Forelimb muscle (tissue), 1 donor: ENCODE data around the gene GPC2. TPM values are rescaled to one million over a fixed set of nuclear protein-coding genes. Genes with fewer than 3 reads are reported as not detected.
A peak's percentile ranks its signal among the peaks of the same experiment; 100 is the strongest.

Experiments used
- DNase-seq: peaks from one replicate; pipeline ENCODE4 v3.0.0-alpha.2; 2013; ENCODE audit warnings: low read depth
- polyA plus RNA-seq: library from polyadenylated mRNA; unstranded; fragments of 120-200 nt; gene quantifications from one replicate; pipeline ENCODE4 v1.2.1, GENCODE V29; 2013; ENCODE audit not compliant: insufficient read length

The GPC2 gene
- polyA plus RNA-seq, 1 donor: 6.3 TPM

DNA sequence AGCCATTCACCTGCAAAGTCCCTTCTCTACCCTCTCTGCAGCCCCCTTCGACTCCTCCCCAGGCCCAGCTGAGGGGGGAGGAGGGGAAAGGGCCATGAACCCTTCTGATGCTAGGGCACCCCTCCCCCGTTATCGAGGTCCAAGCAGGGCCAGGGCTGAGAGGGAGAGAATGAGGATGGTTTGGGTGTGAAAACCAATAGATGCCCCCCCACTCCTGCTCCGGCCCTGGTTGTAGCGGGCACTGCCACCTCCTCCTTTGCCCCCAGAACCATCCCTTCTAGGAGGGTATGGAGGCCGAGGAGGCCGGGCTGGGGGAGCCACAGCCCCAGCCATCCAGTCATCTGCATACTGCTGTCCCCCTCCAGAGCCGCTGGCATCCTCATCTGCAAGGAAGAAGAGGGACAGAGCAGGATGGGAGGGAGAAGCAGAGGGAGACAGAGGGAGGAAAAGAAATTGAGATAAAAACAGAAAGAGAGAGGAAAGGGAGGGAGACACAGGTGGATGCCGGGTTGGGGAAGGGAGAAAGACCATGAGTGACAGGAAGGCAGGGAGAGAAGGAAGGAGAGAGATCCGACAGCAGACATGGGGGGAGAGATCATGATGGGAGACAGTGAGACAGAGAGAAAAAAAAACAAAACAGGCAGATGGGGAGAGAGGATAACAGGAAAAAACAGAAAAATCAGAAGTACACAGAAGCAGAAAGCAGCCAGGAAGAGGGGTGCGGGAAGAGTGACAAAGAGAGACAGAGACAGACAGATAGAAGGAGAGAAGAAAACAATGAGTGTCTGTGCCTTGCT lies 6.9 kb downstream of the GPC2 start:
- DNase-seq: no peak

DNA sequence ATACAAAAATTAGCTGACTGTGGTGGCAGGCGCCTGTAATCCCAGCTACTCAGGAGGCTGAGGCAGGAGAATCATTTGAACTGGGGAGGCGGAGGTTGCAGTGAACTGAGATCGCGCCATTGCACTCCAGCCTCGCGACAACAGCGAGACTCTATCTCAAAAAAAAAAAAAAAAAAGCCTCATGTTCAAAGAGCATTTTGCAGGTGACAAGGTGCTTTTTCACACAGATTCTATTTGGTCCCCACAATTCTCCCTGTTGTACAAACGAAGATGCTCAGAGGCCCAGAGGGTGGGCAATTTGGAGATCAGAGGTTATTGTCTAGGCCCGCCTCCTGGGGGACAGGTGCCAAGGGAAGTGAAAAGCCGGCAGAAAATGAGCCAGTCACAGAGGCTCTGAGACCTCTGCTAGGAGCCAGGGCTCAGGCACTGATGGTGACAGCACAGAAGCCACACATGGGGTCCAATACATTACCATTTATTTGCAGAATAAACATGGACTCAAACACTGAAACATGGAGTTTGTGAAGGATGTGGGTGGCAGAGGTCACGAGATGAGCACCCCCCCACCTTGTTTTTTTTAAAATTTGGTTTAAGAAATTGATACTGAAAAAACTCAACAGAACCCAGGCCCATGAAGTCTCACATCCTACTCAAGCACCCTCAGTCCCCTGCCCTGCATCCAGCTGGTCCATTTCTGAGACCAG lies 7.9 kb downstream of the GPC2 start:
- no peak for DNase-seq

DNA sequence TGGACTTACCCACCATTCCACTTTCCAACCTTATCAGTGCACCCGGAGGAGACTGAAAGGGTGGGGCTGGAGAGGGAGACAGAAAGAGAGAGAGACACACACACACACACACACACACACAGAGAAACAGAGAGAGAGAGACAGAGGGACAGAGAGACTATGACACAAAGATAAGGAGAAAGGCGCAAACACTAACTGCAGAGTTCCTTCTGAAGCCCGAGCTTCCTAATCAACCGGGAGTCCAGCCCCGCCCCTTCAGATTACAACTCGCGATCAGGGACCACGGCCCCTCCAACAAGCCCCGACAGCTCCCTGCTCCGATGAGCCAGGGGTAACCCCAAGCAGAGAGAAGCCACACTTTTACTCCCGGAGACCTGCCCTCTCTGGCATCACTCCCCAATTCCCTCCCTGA lies 9.3 kb downstream of the GPC2 start:
- no peak for DNase-seq

DNA sequence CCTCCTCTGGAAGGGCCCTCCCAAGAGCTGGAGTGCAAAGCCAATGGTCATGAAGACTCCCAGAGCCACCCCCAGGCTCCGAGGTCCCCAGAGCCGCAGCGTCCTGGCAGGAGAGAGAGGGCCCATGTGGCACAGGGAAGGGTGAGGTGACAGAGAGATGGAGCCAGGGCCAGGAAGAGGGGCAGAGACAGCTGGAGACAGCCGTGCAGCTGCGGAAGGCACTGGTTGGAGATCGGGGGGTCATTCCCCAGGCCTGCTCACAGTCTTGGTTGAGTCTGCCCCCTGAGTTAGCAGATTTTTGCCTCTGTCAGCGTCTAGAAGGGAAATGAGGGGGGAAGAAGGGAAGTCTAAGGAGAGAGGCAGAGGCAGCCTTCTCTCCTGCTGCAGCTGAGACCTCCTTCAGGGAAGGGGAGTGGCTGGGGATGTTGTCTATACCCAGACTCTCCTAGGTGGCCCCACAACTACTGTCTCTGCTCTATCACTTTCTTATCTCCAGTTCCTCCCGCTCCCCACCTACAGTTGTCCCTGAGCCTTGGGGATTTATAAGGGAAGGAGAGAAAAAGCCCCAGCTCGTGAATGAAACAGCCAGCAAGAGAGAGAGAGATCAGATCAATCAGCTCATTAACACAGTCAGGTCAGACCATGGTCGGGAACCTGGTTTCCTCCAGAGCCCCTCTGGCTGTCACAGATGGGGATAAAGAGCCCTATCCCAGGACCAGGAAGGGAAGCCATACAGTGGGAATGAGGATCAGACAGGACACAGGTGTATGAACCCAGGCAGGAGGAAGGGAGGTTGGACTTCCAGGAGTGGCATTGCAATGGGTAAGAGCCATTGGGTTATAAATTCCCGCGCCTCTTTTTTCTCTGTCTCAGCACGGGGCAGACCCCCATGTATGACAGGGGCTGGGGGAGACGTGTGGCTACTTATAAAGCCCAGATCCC lies 9.9 kb downstream of the GPC2 start:
- DNase-seq: no peak

DNA sequence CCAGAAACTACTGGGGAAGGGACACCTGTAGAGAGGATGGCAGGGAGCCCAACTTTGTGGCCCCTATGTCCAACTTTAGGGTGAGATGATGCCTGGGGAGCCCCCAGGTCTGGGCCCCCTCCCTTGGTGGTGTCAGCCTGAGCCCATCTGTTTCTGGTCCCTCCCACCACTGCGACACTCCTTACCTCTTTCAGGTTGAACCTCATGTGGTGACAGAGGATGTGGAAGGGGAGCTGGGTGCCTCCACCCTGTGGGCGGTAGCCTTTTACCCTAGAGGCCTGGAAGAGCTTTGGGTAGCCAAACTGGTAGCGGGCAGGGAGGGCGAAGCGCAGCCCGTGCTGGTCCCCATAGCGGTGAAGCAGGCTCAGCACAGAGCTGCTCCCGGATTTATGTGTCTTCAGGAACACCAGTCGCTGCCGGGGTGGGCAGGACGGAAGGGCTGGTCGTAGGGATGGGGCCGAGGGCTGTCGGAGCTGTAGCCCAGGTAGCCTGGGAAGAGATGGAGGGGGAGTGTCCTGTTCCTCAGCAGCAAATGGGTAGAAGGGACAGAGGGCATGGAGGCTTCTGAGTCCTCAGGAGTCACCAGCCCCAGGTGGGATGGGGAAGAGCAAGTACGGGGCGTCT lies 10.8 kb downstream of the GPC2 start:
- DNase-seq: no peak

DNA sequence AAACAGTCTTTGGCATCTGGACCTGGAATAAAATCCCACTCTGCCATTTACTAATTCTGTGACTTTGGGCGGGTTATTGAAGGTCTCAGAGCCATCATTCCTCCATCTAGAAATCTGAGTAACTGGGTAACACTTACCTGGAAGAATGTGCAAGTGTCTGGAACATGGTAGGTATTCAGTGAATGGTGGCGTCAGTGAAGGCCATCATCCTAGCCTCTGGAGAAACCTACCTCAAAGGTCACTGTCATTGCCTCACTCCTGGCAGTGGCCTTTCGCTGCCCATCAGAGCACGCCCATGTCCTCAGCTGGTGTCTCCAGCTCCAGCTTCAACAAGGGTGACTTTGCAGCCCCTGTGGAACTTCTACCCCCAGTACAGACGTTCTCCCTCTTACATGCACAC lies 13.3 kb downstream of the GPC2 start:
- no peak for DNase-seq

DNA sequence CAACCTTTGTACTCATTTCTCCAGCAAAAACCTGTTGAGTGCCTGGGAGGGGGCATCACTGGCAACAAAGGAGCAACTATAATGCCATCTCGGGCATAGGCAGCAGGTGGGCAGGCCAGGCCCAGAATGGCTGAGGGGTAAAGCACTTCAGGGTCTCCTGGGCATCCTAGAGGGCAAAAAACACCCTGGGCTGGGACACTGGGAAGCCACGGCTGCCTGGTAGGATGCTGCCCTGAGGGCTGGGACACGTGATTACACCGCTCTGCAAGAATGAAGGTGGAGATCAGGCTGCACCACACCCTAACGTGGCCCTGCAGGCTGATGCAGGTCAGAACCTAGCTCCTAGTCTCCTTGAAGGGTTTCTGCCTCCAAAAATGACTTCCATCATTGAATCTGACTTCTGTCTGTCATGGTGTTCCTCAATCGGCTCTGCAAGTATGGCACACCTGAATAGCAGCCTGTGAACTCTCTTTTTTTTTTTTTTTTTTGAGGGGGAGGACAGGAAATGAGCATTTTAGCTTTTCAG lies 14.1 kb downstream of the GPC2 start:
- no peak for DNase-seq

DNA sequence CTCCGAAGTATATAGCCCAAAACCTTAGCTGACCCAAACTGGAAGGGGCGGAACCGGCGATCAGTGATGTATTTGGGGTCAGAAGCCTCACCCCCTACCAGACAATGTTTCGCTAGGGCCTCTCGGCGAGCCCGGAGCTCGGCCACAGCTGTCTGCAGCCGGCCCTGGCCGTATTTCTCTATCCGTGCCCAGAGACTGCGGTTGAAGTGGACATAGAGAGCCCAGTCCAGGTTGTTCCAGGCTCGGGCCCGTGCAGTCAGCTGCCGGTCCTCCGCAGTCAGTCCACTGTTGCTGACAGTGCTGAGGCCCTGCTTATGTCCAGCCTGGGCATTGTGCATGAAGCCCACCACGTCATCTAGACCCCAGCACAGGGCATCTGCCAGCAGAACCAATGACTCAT lies 17.1 kb downstream of the GPC2 start:
- no peak for DNase-seq

DNA sequence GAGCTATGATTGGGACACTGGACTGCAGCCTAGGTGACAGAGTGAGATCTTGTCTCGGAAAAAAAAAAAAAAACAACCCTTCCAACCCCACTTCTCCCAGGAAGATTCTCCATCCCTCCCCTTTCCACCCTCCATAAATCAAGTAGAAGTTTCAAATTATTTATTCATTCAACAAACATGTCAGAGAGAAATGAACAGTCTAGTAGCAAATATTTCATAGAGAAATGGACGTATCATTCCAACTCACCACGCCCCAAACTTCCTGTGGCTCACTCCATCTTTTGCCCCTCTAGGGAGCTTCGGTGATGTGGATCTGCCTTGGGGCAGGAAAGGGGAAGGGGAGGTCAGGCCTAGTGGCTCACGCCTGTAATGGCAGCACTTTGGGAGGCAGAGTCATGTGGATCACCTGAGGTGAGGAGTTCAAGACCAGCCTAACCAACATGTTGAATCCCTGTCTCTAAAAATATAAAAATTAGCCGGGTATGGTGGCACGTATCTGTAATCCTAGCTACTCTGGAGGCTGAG lies 18.0 kb downstream of the GPC2 start:
- no peak for DNase-seq

DNA sequence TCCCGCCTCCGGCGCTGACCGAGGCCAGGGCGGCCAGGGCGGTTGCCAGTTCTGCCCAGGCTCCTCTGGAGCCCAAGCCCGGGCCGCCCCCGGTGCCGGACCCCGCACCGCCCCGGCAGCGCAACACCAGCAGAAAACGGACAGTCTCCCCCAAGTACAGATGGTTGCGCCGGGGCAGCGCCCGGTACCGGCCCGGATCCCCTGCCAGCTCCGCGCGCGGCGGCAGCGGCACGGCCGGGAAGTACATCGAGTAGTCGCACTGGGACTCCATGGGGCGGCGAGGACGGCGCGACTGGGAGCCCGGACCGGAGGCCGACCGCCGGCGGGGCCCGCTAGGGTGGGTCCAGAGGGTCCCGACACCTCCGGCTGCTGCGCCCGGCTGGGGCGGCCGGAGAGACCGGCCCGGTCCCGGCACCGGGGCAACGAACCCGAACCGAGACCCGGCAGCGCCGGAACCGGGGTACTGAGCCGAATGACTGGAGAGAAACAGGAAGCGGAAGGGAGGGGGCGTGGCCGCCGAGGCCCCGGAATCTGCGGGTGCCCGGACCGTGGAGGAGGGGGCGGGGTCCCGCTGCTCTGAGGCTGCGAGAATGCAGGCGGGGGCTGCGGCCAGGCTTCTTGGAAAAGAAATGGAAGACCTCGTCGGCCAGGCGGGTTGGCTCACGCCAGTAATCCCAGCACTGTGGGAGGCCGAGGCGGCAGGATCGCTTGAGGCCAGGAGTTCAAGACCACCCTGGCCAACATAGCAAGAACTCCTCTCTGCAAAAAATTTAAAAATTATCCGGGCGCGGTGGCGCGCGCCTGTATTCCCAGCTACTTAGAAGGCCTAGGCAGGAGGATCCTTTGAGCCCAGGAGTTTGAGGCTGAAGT lies 18.7 kb downstream of the GPC2 start, which contains the start of gene TRAPPC14:
TRAPPC14 (minus strand) TSS at position 495 of the 870 bp plus-strand sequence; CDS start at position 271, 224 bp downstream.
- DNase-seq: peak; percentile 62

DNA sequence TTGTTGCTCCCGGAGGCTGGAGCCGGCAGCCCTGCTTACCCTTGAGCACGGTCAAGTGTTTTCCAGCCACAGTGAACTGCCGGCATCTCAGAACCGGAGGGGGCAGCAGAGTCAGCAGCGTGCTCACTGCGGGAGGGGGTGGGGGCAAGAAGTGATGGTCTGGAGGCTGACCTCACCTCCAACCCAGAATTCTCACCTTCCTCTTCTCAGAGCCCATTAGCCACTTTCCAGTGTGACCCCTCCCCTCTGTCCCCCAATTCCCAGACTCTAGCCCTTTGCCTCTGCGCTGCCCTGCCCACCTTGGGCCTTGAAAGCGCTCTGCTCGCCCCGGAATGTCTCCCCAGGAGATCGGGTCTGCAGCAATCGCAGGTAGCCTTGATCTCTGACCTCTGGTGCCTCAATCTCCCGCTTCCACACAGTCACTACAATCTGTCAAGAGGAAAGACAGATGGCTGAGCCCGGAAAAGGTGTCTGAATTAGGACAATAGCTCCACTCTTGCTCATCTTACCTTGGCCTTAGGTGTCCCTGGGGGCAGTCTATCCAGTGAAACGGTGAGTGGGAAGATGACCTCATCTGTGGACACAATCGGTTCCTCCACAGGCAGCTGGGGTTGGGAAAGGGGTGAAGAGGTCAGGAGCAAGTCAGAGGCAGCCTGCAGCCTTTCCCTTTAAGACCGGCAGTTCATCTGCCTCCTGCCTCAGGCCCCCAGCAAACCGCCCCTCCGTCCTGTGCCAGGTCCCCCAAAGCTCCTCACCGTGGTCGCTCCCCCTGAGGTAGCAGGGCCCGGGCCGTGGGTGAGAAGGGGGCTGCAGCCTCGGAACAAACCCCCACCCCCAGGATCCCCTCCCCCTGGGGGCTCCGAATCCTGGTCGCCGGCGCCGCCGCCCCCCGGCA lies 19.6 kb downstream of the GPC2 start:
- no peak for DNase-seq

DNA sequence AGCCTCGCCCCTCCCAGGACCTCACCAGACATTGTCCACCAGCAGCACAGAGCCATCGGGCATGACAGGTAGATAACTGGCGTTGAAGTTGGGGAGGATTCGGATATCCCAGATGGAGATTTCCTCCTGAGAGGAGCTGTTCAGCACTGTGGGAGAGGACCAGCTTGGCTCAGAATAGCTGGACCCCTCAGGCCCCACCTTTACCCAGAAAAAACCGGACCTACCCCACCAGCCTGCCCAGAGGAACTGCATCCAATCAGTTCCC lies 20.2 kb downstream of the GPC2 start:
- DNase-seq: no peak

DNA sequence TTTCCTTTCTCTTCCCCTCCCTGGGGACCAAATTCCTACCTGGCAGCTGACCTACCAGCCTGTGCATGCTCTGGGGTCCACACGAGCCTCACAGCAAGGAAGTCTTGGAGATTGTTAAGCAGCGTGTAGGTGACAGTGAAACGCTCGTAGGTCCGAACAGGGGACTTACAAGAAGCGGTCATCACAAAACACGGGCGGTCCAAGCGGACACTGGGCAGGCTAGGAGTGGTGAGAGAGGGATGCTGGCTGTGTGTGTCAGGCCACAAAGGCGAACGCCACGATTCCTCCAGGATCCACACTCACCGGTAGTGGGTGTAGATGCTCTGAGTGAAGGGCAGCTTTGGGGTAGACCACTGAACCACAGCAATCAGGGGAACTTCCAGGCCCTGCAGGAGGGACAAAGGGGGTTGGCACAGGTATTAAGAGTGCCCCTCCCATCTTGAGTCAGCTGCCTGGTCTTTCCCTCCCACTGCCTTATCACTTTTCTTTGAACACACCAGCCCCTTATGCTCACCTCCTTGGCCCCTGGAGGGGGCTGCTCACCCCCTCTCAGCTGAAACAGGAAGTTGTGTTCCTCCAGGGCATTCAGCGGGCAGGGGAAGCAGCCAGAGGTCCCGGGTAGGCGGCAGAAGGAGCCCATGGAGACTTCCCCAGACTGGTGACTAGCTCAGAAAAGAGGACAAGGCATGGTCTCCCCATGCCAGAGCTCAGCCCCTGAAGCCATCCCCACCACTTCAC lies 20.7 kb downstream of the GPC2 start:
- DNase-seq: no peak

DNA sequence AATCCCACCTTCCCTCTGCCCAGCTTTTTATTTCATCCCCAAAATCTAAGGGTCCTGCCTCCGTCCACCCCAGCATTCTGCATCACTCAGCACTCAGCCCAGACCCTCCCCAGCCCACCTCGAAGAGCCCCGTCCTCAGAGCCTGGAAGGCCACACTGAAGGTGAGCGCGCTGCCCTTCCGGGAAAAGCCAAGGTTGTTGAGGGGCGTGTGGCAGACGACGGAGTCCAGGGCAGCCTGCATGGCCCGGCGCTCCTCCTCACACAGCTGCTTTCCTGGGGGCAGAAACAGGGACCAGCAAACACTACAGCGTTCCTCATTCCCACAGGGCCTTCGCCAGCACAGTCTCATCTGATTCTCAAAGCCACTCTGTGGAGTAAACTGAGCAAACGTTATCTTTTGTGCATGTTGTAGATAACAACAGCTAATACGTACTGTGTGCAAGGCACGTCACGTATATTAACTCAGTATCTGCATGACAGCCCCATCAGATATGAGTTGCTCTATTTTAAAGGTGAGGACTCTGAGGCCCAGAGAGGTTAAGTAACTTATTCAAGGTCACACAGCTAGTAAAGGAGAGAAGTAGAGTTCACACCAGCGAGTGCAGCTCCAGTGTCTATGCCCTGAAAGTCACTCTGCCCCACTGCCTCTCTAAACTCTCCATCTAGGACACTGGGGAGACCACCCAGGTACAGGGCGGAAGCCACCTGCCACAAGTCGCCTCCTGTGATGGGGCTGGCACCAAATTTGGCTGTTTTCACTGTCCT lies 21.4 kb downstream of the GPC2 start:
- DNase-seq: no peak

DNA sequence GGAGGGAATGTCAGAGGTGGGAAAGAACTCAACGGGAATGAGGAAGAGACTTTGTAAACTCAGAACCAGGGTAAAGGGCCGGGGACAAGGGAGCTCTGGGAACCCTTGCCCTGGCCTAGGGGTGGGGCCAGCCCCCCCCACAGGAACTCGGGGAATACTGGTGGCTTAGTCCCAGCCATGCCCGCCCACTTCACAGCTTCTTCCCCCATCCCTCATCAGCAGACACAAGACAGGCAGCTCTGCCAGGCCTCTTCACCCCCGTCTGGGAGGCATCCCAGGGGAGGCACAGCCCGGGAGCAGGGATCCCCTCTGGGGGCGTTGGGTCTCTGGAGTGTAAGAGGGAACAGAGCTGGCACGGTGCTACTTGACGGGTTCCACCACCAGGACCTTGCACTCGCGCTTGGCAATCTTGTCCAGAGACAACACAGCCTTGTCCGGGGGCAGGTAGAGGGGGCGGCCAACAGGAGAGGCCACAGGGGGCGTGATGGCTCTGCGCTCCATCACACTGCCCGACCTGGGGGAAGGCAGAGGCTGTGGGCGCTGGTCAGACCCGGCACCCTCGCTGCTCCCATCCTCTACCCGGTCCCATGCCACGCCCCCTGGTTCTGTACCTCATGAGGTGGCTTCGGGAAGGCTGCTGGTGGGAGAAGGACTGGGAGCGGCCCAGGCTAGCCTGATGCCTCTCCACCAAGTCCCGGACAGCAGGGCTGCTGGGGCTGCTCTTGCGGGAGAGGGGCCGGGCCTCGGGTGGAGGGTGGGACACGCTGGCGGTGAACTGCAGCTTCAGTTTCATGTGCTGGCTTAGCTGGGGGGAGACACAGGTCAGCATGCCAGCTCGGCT lies 22.3 kb downstream of the GPC2 start:
- DNase-seq: no peak

DNA sequence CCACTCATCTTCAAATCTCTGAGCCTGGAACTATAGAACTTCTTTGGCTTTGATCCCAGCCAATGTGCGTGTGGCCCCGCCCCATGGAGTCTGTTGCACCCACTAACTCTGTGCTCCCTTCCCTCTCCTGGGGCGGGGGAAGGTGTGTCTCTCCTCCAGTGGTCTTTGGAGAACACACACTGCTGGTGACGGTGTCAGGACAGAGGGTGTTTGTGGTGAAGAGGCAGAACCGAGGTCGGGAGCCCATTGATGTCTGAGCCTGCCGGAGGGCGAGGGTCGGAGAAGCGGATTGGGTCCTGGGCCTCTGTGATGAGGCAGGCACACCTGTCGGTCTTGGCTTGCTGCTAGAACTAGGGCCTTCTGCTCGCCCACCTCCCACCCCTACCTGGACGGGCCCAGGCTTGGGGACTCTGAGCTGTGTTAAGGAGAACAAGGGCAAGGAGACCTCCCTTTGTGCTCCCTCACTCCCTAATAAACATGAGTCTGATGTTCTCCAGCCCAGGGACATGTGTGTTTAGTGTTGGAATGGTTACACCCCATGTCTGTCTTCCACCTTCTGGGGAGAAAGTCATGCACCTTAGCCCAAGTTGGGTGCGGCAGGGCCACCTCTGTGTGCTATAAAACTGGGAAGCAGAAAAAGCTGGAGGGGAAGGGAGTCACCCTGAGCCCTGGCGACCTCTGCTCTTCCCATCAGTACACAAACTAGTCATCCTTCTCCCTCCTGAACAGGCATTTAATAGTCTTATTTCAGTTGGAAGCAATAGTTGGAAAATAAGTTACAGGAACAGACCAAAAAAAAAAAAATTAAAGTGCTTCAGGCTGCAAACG lies 23.3 kb downstream of the GPC2 start:
- DNase-seq: no peak
